Mesenchymal stem cell (in vitro differentiated cells and primary cell): Measurements from ENCODE around the gene NUP42.

Experiments used
- DNase-seq: peaks from one replicate; pipeline ENCODE4 v3.0.0-alpha.2; 2013
- H2AFZ ChIP-seq: one replicate; pipeline ENCODE4 v1.6.1; 2013; ENCODE audit warnings: low read depth, mild to moderate bottlenecking, control low read depth, inconsistent platforms, low read length, moderate library complexity
- H2AK5ac ChIP-seq: 2 replicates; pipeline ENCODE4 v1.6.1; 2013; ENCODE audit warnings: low read length, moderate library complexity, mild to moderate bottlenecking, inconsistent platforms; ENCODE audit not compliant: severe bottlenecking
- H2BK120ac ChIP-seq: one replicate; pipeline ENCODE4 v1.6.1; 2013; ENCODE audit warnings: low read depth, mild to moderate bottlenecking, inconsistent platforms, low read length, moderate library complexity
- H2BK12ac ChIP-seq, 2 experiments: one replicate each; pipeline ENCODE4 v1.6.1; 2013; ENCODE audit warnings: inconsistent platforms in 2 of 2, low read length in 2 of 2, mild to moderate bottlenecking in 2 of 2, moderate library complexity in 2 of 2, control low read depth in 1 of 2
- H2BK15ac ChIP-seq: one replicate; pipeline ENCODE4 v1.6.1; 2013; ENCODE audit warnings: mild to moderate bottlenecking, low read depth, inconsistent platforms; ENCODE audit not compliant: poor library complexity, severe bottlenecking
- H2BK5ac ChIP-seq: 2 replicates; pipeline ENCODE4 v1.6.1; 2013; ENCODE audit warnings: low read depth, mild to moderate bottlenecking, low read length, control low read depth, inconsistent platforms; ENCODE audit not compliant: poor library complexity, severe bottlenecking
- H3K14ac ChIP-seq, 2 experiments: one replicate each; pipeline ENCODE4 v1.6.1; 2013; ENCODE audit warnings: inconsistent platforms in 2 of 2, low read length in 2 of 2, control low read depth in 1 of 2, mild to moderate bottlenecking in 1 of 2, moderate library complexity in 1 of 2
- H3K18ac ChIP-seq, 2 experiments: one replicate each; pipeline ENCODE4 v1.6.1; 2013; ENCODE audit warnings: inconsistent platforms in 2 of 2, low read length in 2 of 2, control low read depth in 1 of 2, low read depth in 1 of 2, mild to moderate bottlenecking in 1 of 2
- H3K23ac ChIP-seq, 2 experiments: one replicate each; pipeline ENCODE4 v1.6.1; 2013; ENCODE audit warnings: inconsistent platforms in 2 of 2, low read length in 2 of 2, mild to moderate bottlenecking in 2 of 2, moderate library complexity in 2 of 2, control low read depth in 1 of 2
- H3K27ac ChIP-seq: 2 replicates; pipeline ENCODE4 v1.5.1; 2013; ENCODE audit warnings: mild to moderate bottlenecking, moderate library complexity, low read length, control low read depth, inconsistent platforms; ENCODE audit not compliant: poor library complexity, severe bottlenecking
- H3K27me3 ChIP-seq, 2 experiments: 2 replicates each; pipeline versions ENCODE4 v1.6.1 to v1.7.0; 2013; ENCODE audit warnings: low read length in 2 of 2, mild to moderate bottlenecking in 2 of 2, moderate library complexity in 2 of 2, control low read depth in 1 of 2, inconsistent platforms in 1 of 2; ENCODE audit not compliant: control insufficient read depth in 1 of 2, insufficient read depth in 1 of 2
- H3K36me3 ChIP-seq, 2 experiments: 2 replicates each; pipeline versions ENCODE4 v1.6.1 to v1.7.0; 2013; ENCODE audit warnings: low read length in 2 of 2, control low read depth in 1 of 2, inconsistent platforms in 1 of 2, low read depth in 1 of 2, mild to moderate bottlenecking in 1 of 2; ENCODE audit not compliant: insufficient read depth in 2 of 2, control insufficient read depth in 1 of 2
- H3K4ac ChIP-seq, 2 experiments: one replicate each; pipeline ENCODE4 v1.6.1; 2013; ENCODE audit warnings: inconsistent platforms in 2 of 2, low read length in 2 of 2, mild to moderate bottlenecking in 2 of 2, moderate library complexity in 2 of 2, control low read depth in 1 of 2, low read depth in 1 of 2
- H3K4me1 ChIP-seq: 2 replicates; pipeline ENCODE4 v1.6.1; 2013; ENCODE audit warnings: low read depth, low read length, control low read depth; ENCODE audit not compliant: control insufficient read depth, insufficient read depth
- H3K4me2 ChIP-seq: 2 replicates; pipeline ENCODE4 v1.6.1; 2013; ENCODE audit warnings: low read length, mild to moderate bottlenecking, inconsistent platforms; ENCODE audit not compliant: poor library complexity, severe bottlenecking
- H3K4me3 ChIP-seq, 2 experiments: 2 replicates each; pipeline versions ENCODE4 v1.5.1 to v1.7.0; 2013; ENCODE audit warnings: low read length in 2 of 2, mild to moderate bottlenecking in 2 of 2, control low read depth in 1 of 2, low read depth in 1 of 2; ENCODE audit not compliant: insufficient read depth in 1 of 2
- H3K79me1 ChIP-seq: replicated peaks from 2 replicates; pipeline ENCODE4 v1.6.1; 2013; ENCODE audit warnings: mild to moderate bottlenecking, control low read depth, low read length, inconsistent platforms; ENCODE audit not compliant: poor library complexity, severe bottlenecking
- H3K9ac ChIP-seq: 2 replicates; pipeline ENCODE4 v1.7.0; 2013; ENCODE audit warnings: mild to moderate bottlenecking, low read length, moderate library complexity
- H3K9me3 ChIP-seq: 2 replicates; pipeline ENCODE4 v1.7.0; 2013; ENCODE audit warnings: mild to moderate bottlenecking, low read length; ENCODE audit not compliant: control insufficient read depth
- H4K8ac ChIP-seq: one replicate; pipeline ENCODE4 v1.6.1; 2013; ENCODE audit warnings: inconsistent platforms, mild to moderate bottlenecking, low read length, moderate library complexity
- H4K91ac ChIP-seq: one replicate; pipeline ENCODE4 v1.6.1; 2013; ENCODE audit warnings: mild to moderate bottlenecking, low read length, inconsistent platforms
- WGBS: methylation state at CpG from one replicate; pipeline ENCODE4 v1.1.7; 2013; ENCODE audit warnings: mixed read lengths; 5-methylcytosine and 5-hydroxymethylcytosine counted together

NUP42 gene

GRCh38 chr7:23157679-23158078, 24.2 kb upstream of the NUP42 start:
- Histone ChIP-seq H3K79me1 (no peaks in the 10 kb centered on the region), H2BK12ac (no peak overlapping the region), H3K14ac (no peak overlapping the region), H3K27ac (no peak overlapping the region), H3K9me3 (no peaks in the 10 kb centered on the region), H3K4me1 (no peaks in the 10 kb centered on the region), H3K9ac (no peak overlapping the region), H2AK5ac (no peak overlapping the region), H3K4me3 (no peak overlapping the region), H4K91ac (no peak overlapping the region), H3K18ac (no peak overlapping the region), H2AFZ (no peak overlapping the region), H2BK15ac (no peak overlapping the region), H2BK5ac (no peak overlapping the region), H2BK120ac (no peak overlapping the region), H3K36me3 (peaks cover 7 to 59% of the 10 kb centered on the region in 2 experiments), H4K8ac (no peak overlapping the region), H3K4me2 (no peak overlapping the region), H3K23ac (no peak overlapping the region), H3K27me3 (no peaks in the 10 kb centered on the region), H3K4ac (no peak overlapping the region)
- no peak for DNase-seq
- WGBS = 78% methylated on average over 6 of the region's 6 CpGs

- no peak overlapping the region for H3K9ac ChIP-seq
- no peak overlapping the region for H3K4me3 ChIP-seq
- H3K4ac ChIP-seq = no peak overlapping the region
- no peaks in the 10 kb centered on the region for H3K27me3 ChIP-seq
- WGBS = 95% methylated on average over 2 of the region's 2 CpGs
- H2BK12ac ChIP-seq = no peak overlapping the region
- no peak overlapping the region for H4K8ac ChIP-seq
- H2BK5ac ChIP-seq = no peak overlapping the region
- no peaks in the 10 kb centered on the region for H3K4me1 ChIP-seq
- no peak overlapping the region for H2BK15ac ChIP-seq
- no peaks in the 10 kb centered on the region for H3K79me1 ChIP-seq
- H2BK120ac ChIP-seq = no peak overlapping the region
- DNase-seq = no peak
- peaks cover 7 to 53% of the 10 kb centered on the region in 2 experiments for H3K36me3 ChIP-seq
- H2AK5ac ChIP-seq = no peak overlapping the region
- no peak overlapping the region for H3K4me2 ChIP-seq
- no peak overlapping the region for H2AFZ ChIP-seq
- H3K23ac ChIP-seq = no peak overlapping the region
- H4K91ac ChIP-seq = no peak overlapping the region
- no peak overlapping the region for H3K14ac ChIP-seq
- no peaks in the 10 kb centered on the region for H3K9me3 ChIP-seq
- H3K18ac ChIP-seq = no peak overlapping the region
- H3K27ac ChIP-seq = no peak overlapping the region
Measured at GRCh38 chr7:23158546-23158945, 23.3 kb upstream of the NUP42 start.

GRCh38 chr7:23161482-23161881, 20.4 kb upstream of the NUP42 start:
- Histone ChIP-seq H4K91ac (no peak overlapping the region), H3K14ac (no peak overlapping the region), H2BK12ac (no peak overlapping the region), H3K9me3 (no peaks in the 10 kb centered on the region), H3K27ac (no peak overlapping the region), H3K4me1 (no peaks in the 10 kb centered on the region), H3K4me2 (no peak overlapping the region), H3K4me3 (no peak overlapping the region), H3K18ac (no peak overlapping the region), H3K9ac (no peak overlapping the region), H2AK5ac (no peak overlapping the region), H2BK120ac (no peak overlapping the region), H3K36me3 (peaks cover 7 to 36% of the 10 kb centered on the region in 2 experiments), H2AFZ (no peak overlapping the region), H3K27me3 (no peaks in the 10 kb centered on the region), H3K79me1 (no peaks in the 10 kb centered on the region), H3K4ac (no peak overlapping the region), H2BK15ac (no peak overlapping the region), H4K8ac (no peak overlapping the region), H2BK5ac (no peak overlapping the region), H3K23ac (no peak overlapping the region)
- WGBS = 80% methylated on average over 1 of the region's 1 CpG
- DNase-seq = no peak

GRCh38 chr7:23164846-23165245, 17.0 kb upstream of the NUP42 start:
- H2BK15ac ChIP-seq = no peak overlapping the region
- no peak overlapping the region for H2BK120ac ChIP-seq
- H4K8ac ChIP-seq = no peak overlapping the region
- no peak overlapping the region for H2AK5ac ChIP-seq
- H3K14ac ChIP-seq = no peak overlapping the region
- peaks cover 2 to 31% of the 10 kb centered on the region in 2 experiments for H3K36me3 ChIP-seq
- H2AFZ ChIP-seq = no peak overlapping the region
- no peaks in the 10 kb centered on the region for H3K9me3 ChIP-seq
- no peak overlapping the region for H3K18ac ChIP-seq
- no peak overlapping the region for H2BK5ac ChIP-seq
- H3K4me2 ChIP-seq = no peak overlapping the region
- H3K79me1 ChIP-seq = no peaks in the 10 kb centered on the region
- no peak overlapping the region for H3K27ac ChIP-seq
- no peak overlapping the region for H3K9ac ChIP-seq
- no peak overlapping the region for H4K91ac ChIP-seq
- WGBS = 100% methylated on average over 2 of the region's 3 CpGs
- H3K4me3 ChIP-seq = no peak overlapping the region
- H3K4ac ChIP-seq = no peak overlapping the region
- H3K23ac ChIP-seq = no peak overlapping the region
- H3K4me1 ChIP-seq = no peaks in the 10 kb centered on the region
- H3K27me3 ChIP-seq = no peaks in the 10 kb centered on the region
- DNase-seq = no peak
- H2BK12ac ChIP-seq = no peak overlapping the region
